WI38 (cell line): Measurements from ENCODE around the gene KRT33A.

Experiments
- H3K4me3 ChIP-seq: 2 replicates; pipeline ENCODE4 v1.5.1; 2011; ENCODE audit warnings: low read depth, mild to moderate bottlenecking, control low read depth, low read length
- CTCF ChIP-seq: IDR thresholded peaks from 2 replicates; pipeline ENCODE4 v1.5.1; 2012; ENCODE audit warnings: low read depth, mild to moderate bottlenecking, control low read depth, low read length

KRT33A gene

GRCh38 chr17:41318231-41318630 lies 32.4 kb downstream of the KRT33A start:
- no peak for TF ChIP-seq CTCF
- H3K4me3 ChIP-seq: no peak overlapping the region

GRCh38 chr17:41315814-41316445 lies 34.7 kb downstream of the KRT33A start:
- TF ChIP-seq CTCF: no peak
- H3K4me3 ChIP-seq: no peak overlapping the region

GRCh38 chr17:41315204-41315794 lies 35.3 kb downstream of the KRT33A start, which contains the start of gene KRTAP17-1:
Gene KRTAP17-1 (minus strand): TSS chr17:41315710. CDS start chr17:41315650, 60 bp downstream.
- no peak within 1 kb of the TSS for H3K4me3 ChIP-seq
- TF ChIP-seq CTCF: no peak

- no peak overlapping the region for H3K4me3 ChIP-seq
- TF ChIP-seq CTCF: no peak
Observed at GRCh38 chr17:41311111-41311510, 39.5 kb downstream of the KRT33A start.

- no peak for TF ChIP-seq CTCF
- no peak within 1 kb of the TSS for H3K4me3 ChIP-seq
Observed at GRCh38 chr17:41308918-41309359, 41.7 kb downstream of the KRT33A start, which contains the start of gene KRTAP16-1. Gene KRTAP16-1 (minus strand): TSS chr17:41309309. CDS start chr17:41309253, 56 bp downstream.

- no peak overlapping the region for H3K4me3 ChIP-seq
- TF ChIP-seq CTCF: no peak
Observed at GRCh38 chr17:41308251-41308917, 42.2 kb downstream of the KRT33A start.

- no peak overlapping the region for H3K4me3 ChIP-seq
- TF ChIP-seq CTCF: no peak
Observed at GRCh38 chr17:41307647-41308046, 43.0 kb downstream of the KRT33A start.
